ENCODE measurements around the gene ZNF747.

Gene ZNF747

GRCh38 chr16:30570636-30571444 lies 36.2 kb upstream of the ZNF747 start:
- ChIA-PET POLR2A (ENCODE audit: low non-redundant PET) (interaction anchor here (1.5 kb wide), 1 partner anchor 16 kb away, joined by 3 read pairs; no protein-coding TSS in a partner anchor), CTCF (interaction anchor here (0.6 to 1.0 kb wide), 4 partner anchors 12 to 233 kb away, joined by 3 to 5 read pairs (median 4); partner anchors contain the start of gene ZNF764)
- H3K27ac ChIP-seq = peak overlapping the region; percentile 95
- no peak for DNase-seq (ENCODE audit: low spot score)
- TF ChIP-seq CTCF (conservative IDR thresholded peaks at IDR 0.05; ENCODE audit: low read depth) = no peak

- POLR2A ChIA-PET (ENCODE audit: low non-redundant PET) = no interaction called here
- H3K27ac ChIP-seq = peak overlapping the region; percentile 95
Measured at GRCh38 chr16:30569746-30570635, 35.3 kb upstream of the ZNF747 start.

GRCh38 chr16:30569281-30569680 lies 34.6 kb upstream of the ZNF747 start:
- ChIA-PET POLR2A (ENCODE audit: low non-redundant PET) (no interaction called here), CTCF (no interaction called here)
- TF ChIP-seq CTCF (conservative IDR thresholded peaks at IDR 0.05; ENCODE audit: low read depth) = no peak
- DNase-seq (ENCODE audit: low spot score) = no peak
- peak overlapping the region; percentile 95 for H3K27ac ChIP-seq

More at GRCh38 chr16:30569746-30570635, 35.3 kb upstream of the ZNF747 start:
- DNase-seq (ENCODE audit: low spot score) = no peak
- CTCF ChIA-PET = interaction anchor here (0.6 kb wide), 1 partner anchor 233 kb away, joined by 3 read pairs; no protein-coding TSS in a partner anchor
- TF ChIP-seq CTCF (conservative IDR thresholded peaks at IDR 0.05; ENCODE audit: low read depth) = no peak

- no peak for TF ChIP-seq CTCF (conservative IDR thresholded peaks at IDR 0.05; ENCODE audit: low read depth)
- CTCF ChIA-PET = no interaction called here
Measured at GRCh38 chr16:30567991-30568638, 33.5 kb upstream of the ZNF747 start.

GRCh38 chr16:30567160-30567990 lies 32.7 kb upstream of the ZNF747 start:
- H3K27ac ChIP-seq = peak overlapping the region; percentile 95
- ChIA-PET POLR2A (ENCODE audit: low non-redundant PET) (interaction anchor here (0.6 kb wide), 2 partner anchors 122 to 431 kb away, joined by 3 read pairs; no protein-coding TSS in a partner anchor), CTCF (no interaction called here)
- TF ChIP-seq CTCF (conservative IDR thresholded peaks at IDR 0.05; ENCODE audit: low read depth) = no peak
- peak; percentile 25 for DNase-seq (ENCODE audit: low spot score)

More at GRCh38 chr16:30567991-30568638, 33.5 kb upstream of the ZNF747 start:
- POLR2A ChIA-PET (ENCODE audit: low non-redundant PET) = interaction anchor here (0.5 to 0.7 kb wide), 5 partner anchors 18 to 431 kb away, joined by 3 to 5 read pairs (median 3); partner anchors contain the start of gene ZNF785
- DNase-seq (ENCODE audit: low spot score) = peak; percentile 85
- peak overlapping the region; percentile 95 for H3K27ac ChIP-seq

All from RWPE1 (cell line).